Measurements from ENCODE around the gene IFRD2.

GRCh38 chr3:50267280-50267913 is 24.8 kb downstream of the IFRD2 start:
- TF ChIP-seq, protein P1, sequence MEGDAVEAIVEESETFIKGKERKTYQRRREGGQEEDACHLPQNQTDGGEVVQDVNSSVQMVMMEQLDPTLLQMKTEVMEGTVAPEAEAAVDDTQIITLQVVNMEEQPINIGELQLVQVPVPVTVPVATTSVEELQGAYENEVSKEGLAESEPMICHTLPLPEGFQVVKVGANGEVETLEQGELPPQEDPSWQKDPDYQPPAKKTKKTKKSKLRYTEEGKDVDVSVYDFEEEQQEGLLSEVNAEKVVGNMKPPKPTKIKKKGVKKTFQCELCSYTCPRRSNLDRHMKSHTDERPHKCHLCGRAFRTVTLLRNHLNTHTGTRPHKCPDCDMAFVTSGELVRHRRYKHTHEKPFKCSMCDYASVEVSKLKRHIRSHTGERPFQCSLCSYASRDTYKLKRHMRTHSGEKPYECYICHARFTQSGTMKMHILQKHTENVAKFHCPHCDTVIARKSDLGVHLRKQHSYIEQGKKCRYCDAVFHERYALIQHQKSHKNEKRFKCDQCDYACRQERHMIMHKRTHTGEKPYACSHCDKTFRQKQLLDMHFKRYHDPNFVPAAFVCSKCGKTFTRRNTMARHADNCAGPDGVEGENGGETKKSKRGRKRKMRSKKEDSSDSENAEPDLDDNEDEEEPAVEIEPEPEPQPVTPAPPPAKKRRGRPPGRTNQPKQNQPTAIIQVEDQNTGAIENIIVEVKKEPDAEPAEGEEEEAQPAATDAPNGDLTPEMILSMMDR (IDR thresholded peaks at IDR 0.05; ENCODE audit: control extremely low read depth in 1 of 3, insufficient read depth in 1 of 3, low read depth in 1 of 3, low read length in 3 of 3), result no peak
- TF ChIP-seq JUN (IDR thresholded peaks at IDR 0.05; ENCODE audit: low read depth, low read length) (no peak), EZH2 (IDR thresholded peaks at IDR 0.05; ENCODE audit: low read depth, low read length, severe bottlenecking) (no peak), EP300 (IDR thresholded peaks at IDR 0.05; ENCODE audit: borderline replicate concordance in 1 of 2, low read depth in 2 of 2, low read length in 2 of 2) (no peak)

All from H1 (cell line).